MCF 10A (cell line): ENCODE data around the gene TANGO6. TPM values are rescaled to one million over a fixed set of nuclear protein-coding genes. Genes with fewer than 3 reads are reported as not detected.
A peak's percentile ranks its signal among the peaks of the same experiment; 100 is the strongest.

ENCODE experiments used
- BruUV-seq: library from RNA; stranded (reverse); fragments of 400-500 nt; replicated peaks from 2 replicates; lab custom pipeline; 2021; lab: Mats Ljungman, UMichigan
- CTCF ChIA-PET: fragments of 300-600 bp; sonication (Branson Sonifier 250); formaldehyde crosslinking; extraction: SDS; loops from one replicate; lab custom pipeline; 2021; ENCODE audit warnings: antibody characterized with exemption, inconsistent platforms; lab: Yijun Ruan, JAX
- POLR2A ChIA-PET: fragments of 300-600, 350-650 bp; sonication (Branson Sonifier 250); formaldehyde crosslinking; extraction: SDS; loops from one replicate; lab custom pipeline; 2020; ENCODE audit warnings: antibody characterized with exemption, inconsistent platforms; lab: Yijun Ruan, JAX
- DNase-seq: peaks from one replicate; pipeline ENCODE4 v3.0.0-alpha.2; 2018; ENCODE audit not compliant: unreplicated experiment
- H3K27ac Mint-ChIP-seq: one replicate; pipeline ENCODE4 v1.8.0; 2022; ENCODE audit warnings: mild to moderate bottlenecking, low read depth, mixed read lengths; ENCODE audit not compliant: unreplicated experiment
- H3K27me3 Mint-ChIP-seq: one replicate; pipeline ENCODE4 v1.8.0; 2022; ENCODE audit warnings: mixed read lengths; ENCODE audit not compliant: insufficient read depth, unreplicated experiment
- H3K36me3 Mint-ChIP-seq: one replicate; pipeline ENCODE4 v1.8.0; 2022; ENCODE audit warnings: mild to moderate bottlenecking, moderate library complexity, mixed read lengths; ENCODE audit not compliant: insufficient read depth, unreplicated experiment
- H3K4me1 Mint-ChIP-seq: one replicate; pipeline ENCODE4 v1.8.0; 2022; ENCODE audit warnings: mixed read lengths; ENCODE audit not compliant: insufficient read depth, unreplicated experiment
- H3K4me3 Mint-ChIP-seq: one replicate; pipeline ENCODE4 v1.8.0; 2022; ENCODE audit warnings: mild to moderate bottlenecking, moderate library complexity, mixed read lengths; ENCODE audit not compliant: unreplicated experiment
- H3K9me3 Mint-ChIP-seq: one replicate; pipeline ENCODE4 v1.8.0; 2022; ENCODE audit warnings: mixed read lengths; ENCODE audit not compliant: unreplicated experiment
- CTCF ChIP-seq: fragments of 200-600 bp; IDR thresholded peaks from one replicate; pipeline ENCODE4 v1.8.0; 2022; ENCODE audit warnings: antibody characterized with exemption, mild to moderate bottlenecking; ENCODE audit not compliant: unreplicated experiment
- intact Hi-C: fragments of 100-400 bp; cut with micrococcal nuclease; formaldehyde crosslinking; loops from 2 replicates; pipeline ENCODE4 v1.14.1; 2022
- total RNA-seq: library from RNA; stranded (reverse); gene quantifications from 2 replicates; pipeline ENCODE4 v1.2.3, GENCODE V29; 2022

Gene TANGO6
- total RNA-seq, 1 experiment from 2014 or later: 21.8 TPM

- Mint-ChIP-seq H3K4me3 (no peak overlapping the region), H3K27ac (peak overlapping the region; percentile 50), H3K4me1 (peaks cover 10% of the 10 kb centered on the region)
Observed at GRCh38 chr16:69017036-69017783, 173.9 kb downstream of the TANGO6 start.

GRCh38 chr16:69019811-69020210 lies 176.5 kb downstream of the TANGO6 start:
- DNase-seq: no peak
- POLR2A ChIA-PET: no interaction called here
- H3K27me3 Mint-ChIP-seq: no peaks in the 10 kb centered on the region
- H3K4me3 Mint-ChIP-seq: no peak overlapping the region
- intact Hi-C loops: no loop called here
- peaks cover 41% of the 10 kb centered on the region for H3K36me3 Mint-ChIP-seq
- no peak overlapping the region for H3K27ac Mint-ChIP-seq
- no TSS peak for BruUV-seq
- peaks cover 10% of the 10 kb centered on the region for H3K4me1 Mint-ChIP-seq
- TF ChIP-seq CTCF: no peak
- CTCF ChIA-PET: no interaction called here
- H3K9me3 Mint-ChIP-seq: no peaks in the 10 kb centered on the region

More at GRCh38 chr16:69017036-69017783, 173.9 kb downstream of the TANGO6 start:
- intact Hi-C loops: no loop called here
- Mint-ChIP-seq H3K27me3 (no peaks in the 10 kb centered on the region), H3K9me3 (no peaks in the 10 kb centered on the region), H3K36me3 (peaks cover 17% of the 10 kb centered on the region)
- BruUV-seq: no TSS peak
- ChIA-PET CTCF (interaction anchor here (0.9 to 1.4 kb wide), 2 partner anchors 16 to 40 kb away, joined by 3 read pairs; no protein-coding TSS in a partner anchor), POLR2A (interaction anchor here (0.9 kb wide), 1 partner anchor 116 kb away, joined by 3 read pairs; no protein-coding TSS in a partner anchor)
- no peak for TF ChIP-seq CTCF
- peak; percentile 69 for DNase-seq

GRCh38 chr16:69029121-69029520 lies 185.8 kb downstream of the TANGO6 start:
- Mint-ChIP-seq H3K27ac (no peak overlapping the region), H3K27me3 (no peaks in the 10 kb centered on the region), H3K36me3 (peaks cover 35% of the 10 kb centered on the region), H3K4me1 (peaks cover 4% of the 10 kb centered on the region), H3K9me3 (no peaks in the 10 kb centered on the region), H3K4me3 (no peak overlapping the region)
- ChIA-PET POLR2A (no interaction called here), CTCF (no interaction called here)
- BruUV-seq: no TSS peak
- DNase-seq: no peak
- intact Hi-C loops: no loop called here
- no peak for TF ChIP-seq CTCF

GRCh38 chr16:69031877-69032301 lies 188.6 kb downstream of the TANGO6 start:
- POLR2A ChIA-PET: no interaction called here
- CTCF ChIA-PET: no interaction called here
- peaks cover 19% of the 10 kb centered on the region for H3K36me3 Mint-ChIP-seq
- no peak for TF ChIP-seq CTCF
- no peak overlapping the region for H3K4me3 Mint-ChIP-seq
- no TSS peak for BruUV-seq
- intact Hi-C loops: no loop called here
- DNase-seq: peak; percentile 52
- H3K27me3 Mint-ChIP-seq: no peaks in the 10 kb centered on the region
- no peaks in the 10 kb centered on the region for H3K9me3 Mint-ChIP-seq
- H3K4me1 Mint-ChIP-seq: peaks cover 4% of the 10 kb centered on the region
- H3K27ac Mint-ChIP-seq: no peak overlapping the region
